K562 (cell line): ENCODE data around the gene UPF1.

ENCODE experiments used
- CTCF ChIP-seq, 3 experiments: IDR thresholded peaks in 2 of 3; conservative IDR thresholded peaks in 1 of 3; 2 replicates each; pipeline ENCODE4 v1.5.1; 2011 to 2012; ENCODE audit warnings: low read length in 3 of 3, mild to moderate bottlenecking in 3 of 3, control low read depth in 2 of 3, improper control_type of control experiment in 1 of 3, inconsistent platforms in 1 of 3, low read depth in 1 of 3, mixed read lengths in 1 of 3, moderate library complexity in 1 of 3; ENCODE audit not compliant: insufficient read depth in 2 of 3
- MXI1 ChIP-seq: IDR thresholded peaks from 2 replicates; pipeline ENCODE4 v1.6.1; 2011; ENCODE audit warnings: low read depth, mild to moderate bottlenecking, improper control_type of control experiment, low read length
- POLR2A ChIP-seq: fragments of 450-650 bp; conservative IDR thresholded peaks from 2 replicates; pipeline ENCODE4 v1.6.1; 2016
- POLR2AphosphoS5 ChIP-seq: IDR thresholded peaks from 2 replicates; pipeline ENCODE4 v1.6.1; 2011; ENCODE audit warnings: mild to moderate bottlenecking, low read depth, low read length, moderate library complexity; ENCODE audit not compliant: control insufficient read depth, insufficient read depth
- TCF7 ChIP-seq: sonication (generic); IDR thresholded peaks from 2 replicates; pipeline ENCODE4 v1.6.1; 2016; ENCODE audit warnings: antibody characterized with exemption, borderline replicate concordance
- USF2 ChIP-seq: sonication (generic); formaldehyde crosslinking; IDR thresholded peaks from 2 replicates; pipeline ENCODE4 v1.5.0; 2020; ENCODE audit warnings: missing genetic modification reagents

GRCh38 chr19:18840288-18841267 lies 8.8 kb downstream of the UPF1 start:
- TF ChIP-seq USF2 (CRISPR knock-in tag) (no peak), MXI1 (no peak), TCF7 (no peak), POLR2AphosphoS5 (no peak), POLR2A (peak; percentile 33; the same call in 1 of the 2 replicates), CTCF (IDR thresholded peaks at IDR 0.05 in 2 of 3, conservative IDR thresholded peaks at IDR 0.05 in 1 of 3; ENCODE audit: insufficient read depth in 2 of 3, low read depth in 1 of 3, low read length in 3 of 3) (no peak)
